Sigmoid colon (tissue), 7 donors: ENCODE measurements around the gene C2orf81. TPM values are rescaled to one million over a fixed set of nuclear protein-coding genes. Genes with fewer than 3 reads are reported as not detected.

Experiments
- DNase-seq: peaks from one replicate; pipeline ENCODE4 v3.0.0-alpha.2; 2019
- H3K27ac ChIP-seq, 4 donors: fragments of 200-600 bp; sonication (generic); one replicate each; pipeline ENCODE4 v1.5.1; 2016 to 2019; ENCODE audit warnings: mild to moderate bottlenecking in 1 of 4
- H3K27me3 ChIP-seq, 3 donors: fragments of 200-600 bp; sonication (generic); one replicate each; pipeline ENCODE4 v1.5.1; 2019; ENCODE audit warnings: mild to moderate bottlenecking in 1 of 3
- H3K36me3 ChIP-seq, 4 donors: fragments of 200-600 bp; sonication (generic); one replicate each; pipeline ENCODE4 v1.5.1; 2016 to 2019
- H3K4me1 ChIP-seq, 4 donors: fragments of 200-600 bp; sonication (generic); one replicate each; pipeline ENCODE4 v1.5.1; 2017 to 2019
- H3K4me3 ChIP-seq, 4 donors: fragments of 200-600 bp; sonication (generic); one replicate each; pipeline ENCODE4 v1.5.1; 2017 to 2019; ENCODE audit warnings: mild to moderate bottlenecking in 2 of 4, moderate library complexity in 1 of 4
- H3K9me3 ChIP-seq, 4 donors: fragments of 200-600 bp in 3 of 4; sonication (generic) in 3 of 4; one replicate each; pipeline versions ENCODE4 v1.5.1 to v1.6.1; 2013 to 2019
- CTCF ChIP-seq, 4 experiments: fragments of 450-650 bp in 3 of 4; fragments of 200-600 bp in 1 of 4; IDR thresholded peaks; one replicate each; pipeline ENCODE4 v1.5.1; 2016 to 2019; ENCODE audit warnings: antibody characterized with exemption in 4 of 4, mild to moderate bottlenecking in 3 of 4, moderate library complexity in 2 of 4
- EP300 ChIP-seq, 4 donors: sonication (generic); formaldehyde crosslinking; IDR thresholded peaks; one replicate each; pipeline ENCODE4 v1.6.1; 2017; ENCODE audit warnings: antibody characterized with exemption in 4 of 4
- POLR2A ChIP-seq, 2 donors: fragments of 450-650 bp; IDR thresholded peaks; one replicate each; pipeline ENCODE4 v1.6.1; 2016; ENCODE audit warnings: antibody characterized with exemption in 2 of 2, mild to moderate bottlenecking in 2 of 2, moderate library complexity in 2 of 2
- POLR2AphosphoS5 ChIP-seq, 4 donors: sonication (generic); formaldehyde crosslinking; IDR thresholded peaks; one replicate each; pipeline ENCODE4 v1.6.1; 2017; ENCODE audit warnings: antibody characterized with exemption in 4 of 4
- WGBS, 2 donors: extraction: QIAGEN DNeasy Blood & Tissue Kit; methylation state at CpG; one replicate each; pipeline ENCODE4 v1.1.7; 2013; 5-methylcytosine and 5-hydroxymethylcytosine counted together
- intact Hi-C: fragments of 100-400 bp; cut with DNase I; formaldehyde crosslinking; loops from one replicate; pipeline ENCODE4 v1.15.1; 2023
- polyA plus RNA-seq, 3 donors: library from polyadenylated mRNA; stranded (reverse); fragments of 200-250 nt; gene quantifications; one replicate each; pipeline ENCODE4 v1.2.3, GENCODE V29; 2013
- total RNA-seq, 4 donors: library from RNA; depleted of rRNA; stranded (reverse); fragments of >200 nt; gene quantifications; one replicate each; pipeline ENCODE4 v1.1.0, GENCODE V29; 2016
- donor health status: healthy with polysubstance abuse.
- donor health status: Bipolar disorder and iron deficiency.
- donor health status: healthy.

The C2orf81 gene
- total and polyA plus RNA-seq, 7 donors, result 0.46 to 2.2 (median 1.9) TPM; not detected in 1

GRCh38 chr2:74374509-74375205 lies 46.8 kb downstream of the C2orf81 start:
- H3K4me3 ChIP-seq, result peak overlapping the region; percentile 9 to 45 (median 40)
- H3K36me3 ChIP-seq, result peaks cover 16 to 43% (median 33%) of the 10 kb centered on the region in 4 donors
- intact Hi-C loops, result no loop called here
- 80 to 81% methylated on average over 19 of the region's 19 CpGs for WGBS, 2 donors
- peaks cover 0 to 42% (median 34%) of the 10 kb centered on the region in 4 donors for H3K4me1 ChIP-seq
- peak overlapping the region; percentile 50 to 71 (median 60) for H3K27ac ChIP-seq
- peak in 1 of 4 donors; percentile 47 for TF ChIP-seq POLR2AphosphoS5 (IDR thresholded peaks at IDR 0.05)
- TF ChIP-seq EP300 (IDR thresholded peaks at IDR 0.05), result no peak
- H3K9me3 ChIP-seq, result no peaks in the 10 kb centered on the region
- H3K27me3 ChIP-seq, result no peaks in the 10 kb centered on the region
- DNase-seq, result peak; percentile 92

- no peaks in the 10 kb centered on the region for H3K9me3 ChIP-seq
- peaks cover 0 to 35% (median 28%) of the 10 kb centered on the region in 4 donors for H3K4me1 ChIP-seq
- H3K4me3 ChIP-seq, result peak overlapping the region; percentile 9 to 45 (median 40)
- no peak for DNase-seq
- peaks cover 22 to 49% (median 39%) of the 10 kb centered on the region in 4 donors for H3K36me3 ChIP-seq
- intact Hi-C loops, result no loop called here
- no peak for TF ChIP-seq POLR2AphosphoS5 (IDR thresholded peaks at IDR 0.05)
- TF ChIP-seq CTCF (IDR thresholded peaks at IDR 0.05), result no peak
- TF ChIP-seq POLR2A (IDR thresholded peaks at IDR 0.05), result no peak
- TF ChIP-seq EP300 (IDR thresholded peaks at IDR 0.05), result no peak
- no peaks in the 10 kb centered on the region for H3K27me3 ChIP-seq
- peak overlapping the region; percentile 50 to 71 (median 60) for H3K27ac ChIP-seq
- 88 to 92% methylated on average over 8 of the region's 8 CpGs for WGBS, 2 donors
Measured at GRCh38 chr2:74373985-74374384, 47.4 kb downstream of the C2orf81 start.

GRCh38 chr2:74373221-74373676 lies 48.2 kb downstream of the C2orf81 start:
- no peaks in the 10 kb centered on the region for H3K9me3 ChIP-seq
- no peaks in the 10 kb centered on the region for H3K27me3 ChIP-seq
- no peak for TF ChIP-seq POLR2AphosphoS5 (IDR thresholded peaks at IDR 0.05)
- no peak for TF ChIP-seq POLR2A (IDR thresholded peaks at IDR 0.05)
- no peak for TF ChIP-seq CTCF (IDR thresholded peaks at IDR 0.05)
- TF ChIP-seq EP300 (IDR thresholded peaks at IDR 0.05), result no peak
- peak overlapping the region in 2 of 4 donors; percentile 58 to 71 for H3K27ac ChIP-seq
- 26 to 68% methylated on average over 5 of the region's 5 CpGs for WGBS, 2 donors
- DNase-seq, result no peak
- peaks cover 29 to 57% (median 47%) of the 10 kb centered on the region in 4 donors for H3K36me3 ChIP-seq
- peaks cover 0 to 30% (median 23%) of the 10 kb centered on the region in 4 donors for H3K4me1 ChIP-seq
- intact Hi-C loops, result no loop called here
- H3K4me3 ChIP-seq, result no peak overlapping the region

GRCh38 chr2:74372674-74373073 lies 48.7 kb downstream of the C2orf81 start:
- no peak overlapping the region for H3K27ac ChIP-seq
- peaks cover 0 to 30% (median 23%) of the 10 kb centered on the region in 4 donors for H3K4me1 ChIP-seq
- 92% methylated on average over 6 of the region's 6 CpGs for WGBS, 2 donors
- intact Hi-C loops, result no loop called here
- DNase-seq, result no peak
- no peaks in the 10 kb centered on the region for H3K27me3 ChIP-seq
- peaks cover 35 to 58% (median 49%) of the 10 kb centered on the region in 4 donors for H3K36me3 ChIP-seq
- no peak overlapping the region for H3K4me3 ChIP-seq
- no peaks in the 10 kb centered on the region for H3K9me3 ChIP-seq
- no peak for TF ChIP-seq EP300 (IDR thresholded peaks at IDR 0.05)
- no peak for TF ChIP-seq POLR2AphosphoS5 (IDR thresholded peaks at IDR 0.05)
- TF ChIP-seq POLR2A (IDR thresholded peaks at IDR 0.05), result no peak
- no peak for TF ChIP-seq CTCF (IDR thresholded peaks at IDR 0.05)

GRCh38 chr2:74371421-74371820 lies 50.0 kb downstream of the C2orf81 start:
- H3K36me3 ChIP-seq, result peaks cover 47 to 58% (median 50%) of the 10 kb centered on the region in 4 donors
- no peak overlapping the region for H3K27ac ChIP-seq
- H3K4me3 ChIP-seq, result no peak overlapping the region
- DNase-seq, result no peak
- intact Hi-C loops, result no loop called here
- no peaks in the 10 kb centered on the region for H3K9me3 ChIP-seq
- no peaks in the 10 kb centered on the region for H3K27me3 ChIP-seq
- H3K4me1 ChIP-seq, result peaks cover 0 to 30% (median 23%) of the 10 kb centered on the region in 4 donors
- TF ChIP-seq EP300 (IDR thresholded peaks at IDR 0.05) (no peak), POLR2AphosphoS5 (IDR thresholded peaks at IDR 0.05) (no peak), POLR2A (IDR thresholded peaks at IDR 0.05) (no peak), CTCF (IDR thresholded peaks at IDR 0.05) (no peak)
- 97 to 98% methylated on average over 9 of the region's 9 CpGs for WGBS, 2 donors
